BLaER1 treated with 17β-estradiol and CSF1 and Interleukin-3, amounts not matched to agents 10 nM and 100 nM (cell line): ENCODE data around the gene CPED1.

Experiments
- H3K27ac ChIP-seq, 11 experiments: shearing (Covaris generic); formaldehyde crosslinking; 2 replicates each; pipeline ENCODE4 v1.8.1; 2022
- H3K27me3 ChIP-seq, 11 experiments: shearing (Covaris generic); formaldehyde crosslinking; 2 replicates each; pipeline ENCODE4 v1.8.1; 2022
- H3K36me3 ChIP-seq, 11 experiments: shearing (Covaris generic); formaldehyde crosslinking; 2 replicates each; pipeline ENCODE4 v1.8.1; 2022
- H3K4me1 ChIP-seq, 10 experiments: shearing (Covaris generic); formaldehyde crosslinking; 2 replicates each; pipeline ENCODE4 v1.8.1; 2022
- H3K4me2 ChIP-seq, 11 experiments: shearing (Covaris generic); formaldehyde crosslinking; 2 replicates each; pipeline ENCODE4 v1.8.1; 2022
- H3K4me3 ChIP-seq, 10 experiments: shearing (Covaris generic); formaldehyde crosslinking; 2 replicates each; pipeline ENCODE4 v1.8.1; 2022
- H3K9ac ChIP-seq, 11 experiments: shearing (Covaris generic); formaldehyde crosslinking; 2 replicates each; pipeline ENCODE4 v1.8.1; 2022
- H3K9me3 ChIP-seq, 11 experiments: shearing (Covaris generic); formaldehyde crosslinking; replicated peaks in 1 of 11; 2 replicates each; pipeline ENCODE4 v1.8.1; 2022
- H4K20me1 ChIP-seq, 11 experiments: shearing (Covaris generic); formaldehyde crosslinking; 2 replicates each; pipeline ENCODE4 v1.8.1; 2022
- Cebpa-rat ChIP-seq, 11 experiments: shearing (Covaris generic); IDR thresholded peaks; 2 replicates each; pipeline ENCODE4 v1.8.1; 2022

CPED1 gene

GRCh38 chr7:121080913-121081326 is 92.4 kb downstream of the CPED1 start:
- peaks cover 3 to 29% (median 15%) of the 10 kb centered on the region in 10 experiments; a peak in 17 of 20 replicates for H3K4me1 ChIP-seq
- no peaks in the 10 kb centered on the region for H3K36me3 ChIP-seq
- no peak overlapping the region for H3K4me2 ChIP-seq
- H4K20me1 ChIP-seq = no peaks in the 10 kb centered on the region
- TF ChIP-seq Cebpa-rat (IDR thresholded peaks at IDR 0.05) = no peak
- H3K9ac ChIP-seq = no peak overlapping the region
- H3K27me3 ChIP-seq = no peaks in the 10 kb centered on the region
- H3K27ac ChIP-seq = no peak overlapping the region
- no peaks in the 10 kb centered on the region for H3K9me3 ChIP-seq
- H3K4me3 ChIP-seq = no peak overlapping the region

- Histone ChIP-seq H3K4me2 (no peak overlapping the region), H3K4me3 (no peak overlapping the region)
- TF ChIP-seq Cebpa-rat (IDR thresholded peaks at IDR 0.05) = no peak
These were observed 92.9 kb downstream of the CPED1 start for GRCh38 chr7:121081327-121081936.

GRCh38 chr7:121082400-121083101 is 94.0 kb downstream of the CPED1 start:
- H3K27me3 ChIP-seq = no peaks in the 10 kb centered on the region
- peaks cover 10 to 28% (median 15%) of the 10 kb centered on the region in 10 experiments; a peak in 18 of 20 replicates for H3K4me1 ChIP-seq
- H4K20me1 ChIP-seq = no peaks in the 10 kb centered on the region
- H3K9me3 ChIP-seq = no peaks in the 10 kb centered on the region
- H3K36me3 ChIP-seq = no peaks in the 10 kb centered on the region
- no peak for TF ChIP-seq Cebpa-rat (IDR thresholded peaks at IDR 0.05)
- H3K9ac ChIP-seq = no peak overlapping the region
- no peak overlapping the region for H3K27ac ChIP-seq
- H3K4me2 ChIP-seq = no peak overlapping the region
- H3K4me3 ChIP-seq = no peak overlapping the region

More at GRCh38 chr7:121081327-121081936, 92.9 kb downstream of the CPED1 start:
- Histone ChIP-seq H3K27me3 (no peaks in the 10 kb centered on the region), H4K20me1 (no peaks in the 10 kb centered on the region), H3K9ac (no peak overlapping the region), H3K27ac (no peak overlapping the region), H3K36me3 (no peaks in the 10 kb centered on the region), H3K4me1 (peaks cover 8 to 32% (median 18%) of the 10 kb centered on the region in 10 experiments; a peak in 18 of 20 replicates), H3K9me3 (no peaks in the 10 kb centered on the region)

- H3K4me2 ChIP-seq = no peak overlapping the region
- no peak overlapping the region for H3K4me3 ChIP-seq
- H3K27me3 ChIP-seq = no peaks in the 10 kb centered on the region
- no peaks in the 10 kb centered on the region for H3K9me3 ChIP-seq
- H4K20me1 ChIP-seq = no peaks in the 10 kb centered on the region
- TF ChIP-seq Cebpa-rat (IDR thresholded peaks at IDR 0.05) = no peak
- no peak overlapping the region for H3K27ac ChIP-seq
- H3K36me3 ChIP-seq = no peaks in the 10 kb centered on the region
- H3K9ac ChIP-seq = no peak overlapping the region
- peaks cover 10 to 28% (median 15%) of the 10 kb centered on the region in 10 experiments; a peak in 18 of 20 replicates for H3K4me1 ChIP-seq
These were observed 94.8 kb downstream of the CPED1 start for GRCh38 chr7:121083138-121083789.

- Histone ChIP-seq H3K36me3 (no peaks in the 10 kb centered on the region), H3K4me3 (no peak overlapping the region), H3K4me2 (no peak overlapping the region), H4K20me1 (no peaks in the 10 kb centered on the region), H3K9ac (no peak overlapping the region), H3K27me3 (no peaks in the 10 kb centered on the region), H3K27ac (no peak overlapping the region), H3K9me3 (no peaks in the 10 kb centered on the region), H3K4me1 (peaks cover 10 to 28% (median 15%) of the 10 kb centered on the region in 10 experiments; a peak in 18 of 20 replicates)
- TF ChIP-seq Cebpa-rat (IDR thresholded peaks at IDR 0.05) = no peak
These were observed 95.3 kb downstream of the CPED1 start for GRCh38 chr7:121083790-121084251.

- no peaks in the 10 kb centered on the region for H3K9me3 ChIP-seq
- H3K4me3 ChIP-seq = no peak overlapping the region
- H3K36me3 ChIP-seq = no peaks in the 10 kb centered on the region
- no peaks in the 10 kb centered on the region for H3K27me3 ChIP-seq
- H3K27ac ChIP-seq = no peak overlapping the region
- no peak overlapping the region for H3K9ac ChIP-seq
- no peak for TF ChIP-seq Cebpa-rat (IDR thresholded peaks at IDR 0.05)
- H3K4me1 ChIP-seq = peaks cover 10 to 28% (median 15%) of the 10 kb centered on the region in 10 experiments; a peak in 18 of 20 replicates
- H3K4me2 ChIP-seq = no peak overlapping the region
- H4K20me1 ChIP-seq = no peaks in the 10 kb centered on the region
These were observed 95.7 kb downstream of the CPED1 start for GRCh38 chr7:121084256-121084655.

GRCh38 chr7:121084748-121085336 is 96.3 kb downstream of the CPED1 start:
- H3K4me3 ChIP-seq = no peak overlapping the region
- H3K4me1 ChIP-seq = peaks cover 10 to 28% (median 15%) of the 10 kb centered on the region in 10 experiments; a peak in 18 of 20 replicates
- H3K27ac ChIP-seq = no peak overlapping the region
- no peaks in the 10 kb centered on the region for H3K27me3 ChIP-seq
- no peak overlapping the region for H3K9ac ChIP-seq
- no peaks in the 10 kb centered on the region for H4K20me1 ChIP-seq
- H3K9me3 ChIP-seq = no peaks in the 10 kb centered on the region
- TF ChIP-seq Cebpa-rat (IDR thresholded peaks at IDR 0.05) = no peak
- no peaks in the 10 kb centered on the region for H3K36me3 ChIP-seq
- peak overlapping the region in 4 of 11 experiments; percentile 2 to 64 (median 52); a peak in 3 of 22 replicates for H3K4me2 ChIP-seq

GRCh38 chr7:121085922-121086321 is 97.4 kb downstream of the CPED1 start:
- Histone ChIP-seq H3K9ac (no peak overlapping the region), H3K4me2 (peak overlapping the region; percentile 12 to 64 (median 43); a peak in 20 of 22 replicates), H4K20me1 (no peaks in the 10 kb centered on the region), H3K27ac (no peak overlapping the region), H3K36me3 (no peaks in the 10 kb centered on the region), H3K4me1 (peaks cover 10 to 28% (median 15%) of the 10 kb centered on the region in 10 experiments; a peak in 18 of 20 replicates), H3K4me3 (no peak overlapping the region), H3K9me3 (no peaks in the 10 kb centered on the region), H3K27me3 (no peaks in the 10 kb centered on the region)
- no peak for TF ChIP-seq Cebpa-rat (IDR thresholded peaks at IDR 0.05)

- no peak for TF ChIP-seq Cebpa-rat (IDR thresholded peaks at IDR 0.05)
- Histone ChIP-seq H3K4me2 (no peak overlapping the region), H3K4me1 (peaks cover 10 to 23% (median 15%) of the 10 kb centered on the region in 10 experiments; a peak in 18 of 20 replicates), H3K27me3 (no peaks in the 10 kb centered on the region), H3K9ac (no peak overlapping the region), H3K4me3 (no peak overlapping the region), H3K27ac (no peak overlapping the region), H3K9me3 (no peaks in the 10 kb centered on the region), H3K36me3 (no peaks in the 10 kb centered on the region), H4K20me1 (no peaks in the 10 kb centered on the region)
These were observed 100.4 kb downstream of the CPED1 start for GRCh38 chr7:121088870-121089269.
